ENCODE results near the gene SH2B3. TPM values are rescaled to one million over a fixed set of nuclear protein-coding genes. Genes with fewer than 3 reads are reported as not detected.

The SH2B3 gene
- total and polyA plus RNA-seq, 2 experiments from 2014 or later, result 9.4 to 42.8 TPM

GRCh38 chr12:111412007-111412829, 6.5 kb downstream of the SH2B3 start:
- peaks cover 65% of the 10 kb centered on the region for H3K4me1 ChIP-seq (ENCODE audit: insufficient read depth)
- in situ Hi-C loops (cut with MboI), result no loop called here
- DNase-seq, result peak; percentile 17

GRCh38 chr12:111412830-111413441, 7.2 kb downstream of the SH2B3 start:
- H3K4me2 ChIP-seq (ENCODE audit: unreplicated experiment), result no peak overlapping the region
- peaks cover 74% of the 10 kb centered on the region for H3F3A ChIP-seq (ENCODE audit: insufficient read depth)
- H3K9me3 ChIP-seq (ENCODE audit: low read depth), result no peaks in the 10 kb centered on the region
- peaks cover 99% of the 10 kb centered on the region for H3K79me2 ChIP-seq (ENCODE audit: insufficient read depth)
- H3K27me3 ChIP-seq (replicated peaks; ENCODE audit: insufficient read depth), result no peaks in the 10 kb centered on the region
- peaks cover 61% of the 10 kb centered on the region for H3K4me1 ChIP-seq (ENCODE audit: insufficient read depth)
- H3K4me3 ChIP-seq, result no peak overlapping the region
- WGBS, 2 experiments (ENCODE audit: low coverage in 1 of 2, low lambda C conversion rate in 2 of 2, missing lambda C conversion rate in 2 of 2), result 60 to 71% methylated on average over 6 of the region's 6 CpGs
- no peak overlapping the region for H2AFZ ChIP-seq
- H3K9ac ChIP-seq, result 0 out of 2 replicates have a peak overlapping the region, but pooled peaks have one; percentile 7
- in situ Hi-C loops (cut with MboI), result no loop called here
- peak overlapping the region; percentile 84 for H3K27ac ChIP-seq
- no peak for TF ChIP-seq EZH2phosphoT487 (IDR thresholded peaks at IDR 0.05; ENCODE audit: insufficient read depth, low read depth)
- no peaks in the 10 kb centered on the region for H3K9me2 ChIP-seq (ENCODE audit: insufficient read depth)
- H3K36me3 ChIP-seq (ENCODE audit: low read depth), result no peaks in the 10 kb centered on the region
- no peaks in the 10 kb centered on the region for H4K20me1 ChIP-seq (ENCODE audit: insufficient read depth)
- DNase-seq, result peak; percentile 45

More at GRCh38 chr12:111412007-111412829, 6.5 kb downstream of the SH2B3 start:
- H3K27me3 ChIP-seq (replicated peaks; ENCODE audit: insufficient read depth), result no peaks in the 10 kb centered on the region
- H2AFZ ChIP-seq, result no peak overlapping the region
- no peaks in the 10 kb centered on the region for H3K36me3 ChIP-seq (ENCODE audit: low read depth)
- H3F3A ChIP-seq (ENCODE audit: insufficient read depth), result peaks cover 78% of the 10 kb centered on the region
- 81 to 83% methylated on average over 15 of the region's 15 CpGs for WGBS, 2 experiments (ENCODE audit: low coverage in 1 of 2, low lambda C conversion rate in 2 of 2, missing lambda C conversion rate in 2 of 2)
- H3K27ac ChIP-seq, result peak overlapping the region; percentile 84
- TF ChIP-seq EZH2 (IDR thresholded peaks at IDR 0.05; ENCODE audit: insufficient read depth, poor library complexity, severe bottlenecking) (no peak), EZH2phosphoT487 (IDR thresholded peaks at IDR 0.05; ENCODE audit: insufficient read depth, low read depth) (no peak)
- H3K9me2 ChIP-seq (ENCODE audit: insufficient read depth), result no peaks in the 10 kb centered on the region
- H4K20me1 ChIP-seq (ENCODE audit: insufficient read depth), result no peaks in the 10 kb centered on the region
- H3K4me2 ChIP-seq (ENCODE audit: unreplicated experiment), result no peak overlapping the region
- peak overlapping the region; percentile 7; the same call in 1 of the 2 replicates for H3K9ac ChIP-seq
- no peak overlapping the region for H3K4me3 ChIP-seq
- no peaks in the 10 kb centered on the region for H3K9me3 ChIP-seq (ENCODE audit: low read depth)
- H3K79me2 ChIP-seq (ENCODE audit: insufficient read depth), result peaks cover 99% of the 10 kb centered on the region

GRCh38 chr12:111413442-111414086, 7.8 kb downstream of the SH2B3 start:
- H3K27ac ChIP-seq, result peak overlapping the region; percentile 84
- H3K27me3 ChIP-seq (replicated peaks; ENCODE audit: insufficient read depth), result no peaks in the 10 kb centered on the region
- H4K20me1 ChIP-seq (ENCODE audit: insufficient read depth), result no peaks in the 10 kb centered on the region
- H2AFZ ChIP-seq, result no peak overlapping the region
- peaks cover 68% of the 10 kb centered on the region for H3F3A ChIP-seq (ENCODE audit: insufficient read depth)
- H3K4me3 ChIP-seq, result no peak overlapping the region
- WGBS, 2 experiments (ENCODE audit: low coverage in 1 of 2, low lambda C conversion rate in 2 of 2, missing lambda C conversion rate in 2 of 2), result 27 to 29% methylated on average over 12 of the region's 12 CpGs
- H3K4me1 ChIP-seq (ENCODE audit: insufficient read depth), result peaks cover 56% of the 10 kb centered on the region
- no peaks in the 10 kb centered on the region for H3K9me3 ChIP-seq (ENCODE audit: low read depth)
- no peaks in the 10 kb centered on the region for H3K36me3 ChIP-seq (ENCODE audit: low read depth)
- no peaks in the 10 kb centered on the region for H3K9me2 ChIP-seq (ENCODE audit: insufficient read depth)
- DNase-seq, result peak; percentile 89
- TF ChIP-seq EZH2 (IDR thresholded peaks at IDR 0.05; ENCODE audit: insufficient read depth, poor library complexity, severe bottlenecking) (no peak), EZH2phosphoT487 (IDR thresholded peaks at IDR 0.05; ENCODE audit: insufficient read depth, low read depth) (no peak)
- peak overlapping the region; percentile 5 for H3K4me2 ChIP-seq (ENCODE audit: unreplicated experiment)
- in situ Hi-C loops (cut with MboI), result no loop called here
- H3K9ac ChIP-seq, result peak overlapping the region; percentile 48
- H3K79me2 ChIP-seq (ENCODE audit: insufficient read depth), result peaks cover 97% of the 10 kb centered on the region

- H3K9me3 ChIP-seq (ENCODE audit: low read depth), result no peaks in the 10 kb centered on the region
- DNase-seq, result no peak
- H3K79me2 ChIP-seq (ENCODE audit: insufficient read depth), result peaks cover 97% of the 10 kb centered on the region
- H3K4me1 ChIP-seq (ENCODE audit: insufficient read depth), result peaks cover 44% of the 10 kb centered on the region
- H2AFZ ChIP-seq, result no peak overlapping the region
- no peaks in the 10 kb centered on the region for H3K9me2 ChIP-seq (ENCODE audit: insufficient read depth)
- no peak overlapping the region for H3K4me2 ChIP-seq (ENCODE audit: unreplicated experiment)
- WGBS, 2 experiments (ENCODE audit: low coverage in 1 of 2, low lambda C conversion rate in 2 of 2, missing lambda C conversion rate in 2 of 2), result 91 to 99% methylated on average over 7 of the region's 7 CpGs
- peak overlapping the region; percentile 84 for H3K27ac ChIP-seq
- in situ Hi-C loops (cut with MboI), result no loop called here
- H3K27me3 ChIP-seq (replicated peaks; ENCODE audit: insufficient read depth), result no peaks in the 10 kb centered on the region
- H3K9ac ChIP-seq, result no peak overlapping the region
- H3F3A ChIP-seq (ENCODE audit: insufficient read depth), result peaks cover 64% of the 10 kb centered on the region
- no peak overlapping the region for H3K4me3 ChIP-seq
- H4K20me1 ChIP-seq (ENCODE audit: insufficient read depth), result no peaks in the 10 kb centered on the region
- TF ChIP-seq EZH2phosphoT487 (IDR thresholded peaks at IDR 0.05; ENCODE audit: insufficient read depth, low read depth) (no peak), EZH2 (IDR thresholded peaks at IDR 0.05; ENCODE audit: insufficient read depth, poor library complexity, severe bottlenecking) (no peak)
- no peaks in the 10 kb centered on the region; the same call in 1 of the 2 replicates for H3K36me3 ChIP-seq (ENCODE audit: low read depth)
Observed at GRCh38 chr12:111414711-111415252, 9.1 kb downstream of the SH2B3 start.

All from GM23248 (cell line).